H9 (cell line): ENCODE results near the gene SREBF1. TPM values are rescaled to one million over a fixed set of nuclear protein-coding genes. Genes with fewer than 3 reads are reported as not detected.

Source experiments
- DNase-seq: peaks from one replicate; pipeline ENCODE4 v3.0.0-alpha.2; 2017
- H2AFZ ChIP-seq: one replicate; pipeline ENCODE4 v1.6.1; 2013; ENCODE audit warnings: mild to moderate bottlenecking, low read length, control low read depth, moderate library complexity
- H2AK5ac ChIP-seq: 2 replicates; pipeline ENCODE4 v1.6.1; 2013; ENCODE audit warnings: low read length, control low read depth, mixed read lengths; ENCODE audit not compliant: insufficient read length
- H2BK120ac ChIP-seq: one replicate; pipeline ENCODE4 v1.6.1; 2013; ENCODE audit warnings: low read depth, mild to moderate bottlenecking, low read length, control low read depth, inconsistent platforms; ENCODE audit not compliant: poor library complexity, severe bottlenecking
- H2BK12ac ChIP-seq: 2 replicates; pipeline ENCODE4 v1.6.1; 2013; ENCODE audit warnings: low read length, control low read depth, mixed read lengths, low read depth; ENCODE audit not compliant: insufficient read length
- H2BK15ac ChIP-seq: 2 replicates; pipeline ENCODE4 v1.6.1; 2013; ENCODE audit warnings: low read depth, low read length, control low read depth
- H2BK20ac ChIP-seq: one replicate; pipeline ENCODE4 v1.6.1; 2013; ENCODE audit warnings: low read depth, mild to moderate bottlenecking, low read length, control low read depth, inconsistent platforms; ENCODE audit not compliant: poor library complexity, severe bottlenecking
- H2BK5ac ChIP-seq: 2 replicates; pipeline ENCODE4 v1.6.1; 2013; ENCODE audit warnings: low read length, control low read depth, mixed read lengths; ENCODE audit not compliant: insufficient read length
- H3K14ac ChIP-seq: 2 replicates; pipeline ENCODE4 v1.6.1; 2013; ENCODE audit warnings: low read length, control low read depth; ENCODE audit not compliant: insufficient read depth
- H3K18ac ChIP-seq: 2 replicates; pipeline ENCODE4 v1.6.1; 2013; ENCODE audit warnings: low read depth, mild to moderate bottlenecking, mixed read lengths, low read length, control low read depth; ENCODE audit not compliant: insufficient read length
- H3K23ac ChIP-seq: 2 replicates; pipeline ENCODE4 v1.6.1; 2013; ENCODE audit warnings: low read length, control low read depth, mixed read lengths, low read depth; ENCODE audit not compliant: insufficient read length
- H3K23me2 ChIP-seq: 2 replicates; pipeline ENCODE4 v1.6.1; 2013; ENCODE audit warnings: low read depth, mild to moderate bottlenecking, mixed read lengths, low read length, control low read depth; ENCODE audit not compliant: insufficient read length, poor library complexity, severe bottlenecking
- H3K27ac ChIP-seq: 2 replicates; pipeline ENCODE4 v1.5.1; 2013; ENCODE audit warnings: low read length, control low read depth, mixed read lengths, low read depth; ENCODE audit not compliant: insufficient read length
- H3K27me3 ChIP-seq: 2 replicates; pipeline ENCODE4 v1.6.1; 2013; ENCODE audit warnings: low read length, control low read depth, inconsistent platforms; ENCODE audit not compliant: insufficient read depth
- H3K4ac ChIP-seq: 2 replicates; pipeline ENCODE4 v1.6.1; 2013; ENCODE audit warnings: low read depth, mild to moderate bottlenecking, control low read depth, inconsistent platforms, low read length, moderate library complexity
- H3K4me1 ChIP-seq: 2 replicates; pipeline ENCODE4 v1.6.1; 2013; ENCODE audit warnings: low read length, control low read depth, inconsistent platforms; ENCODE audit not compliant: insufficient read depth
- H3K4me2 ChIP-seq: 2 replicates; pipeline ENCODE4 v1.6.1; 2013; ENCODE audit warnings: low read length, control low read depth, mixed read lengths; ENCODE audit not compliant: insufficient read length, insufficient read depth
- H3K56ac ChIP-seq: 2 replicates; pipeline ENCODE4 v1.6.1; 2013; ENCODE audit warnings: low read depth, mild to moderate bottlenecking, mixed read lengths, low read length, control low read depth; ENCODE audit not compliant: insufficient read length
- H3K79me1 ChIP-seq: 2 replicates; pipeline ENCODE4 v1.6.1; 2013; ENCODE audit warnings: low read depth, mild to moderate bottlenecking, moderate library complexity, low read length, control low read depth, inconsistent platforms; ENCODE audit not compliant: insufficient read depth, poor library complexity, severe bottlenecking
- H3K79me2 ChIP-seq: 2 replicates; pipeline ENCODE4 v1.6.1; 2013; ENCODE audit warnings: low read length, control low read depth, inconsistent platforms; ENCODE audit not compliant: insufficient read depth
- H3K9ac ChIP-seq: 2 replicates; pipeline ENCODE4 v1.6.1; 2013; ENCODE audit warnings: low read length, control low read depth, mixed read lengths; ENCODE audit not compliant: insufficient read length; ENCODE audit errors: extremely low read depth
- H3K9me3 ChIP-seq: one replicate; pipeline ENCODE4 v1.6.1; 2013; ENCODE audit warnings: low read depth, low read length, inconsistent platforms; ENCODE audit not compliant: control insufficient read depth
- H3T11ph ChIP-seq: one replicate; pipeline ENCODE4 v1.6.1; 2013; ENCODE audit warnings: mild to moderate bottlenecking, low read length, control low read depth, inconsistent platforms
- H4K20me1 ChIP-seq: one replicate; pipeline ENCODE4 v1.6.1; 2013; ENCODE audit not compliant: control insufficient read depth, insufficient read length, insufficient read depth
- H4K5ac ChIP-seq: 2 replicates; pipeline ENCODE4 v1.6.1; 2013; ENCODE audit warnings: low read depth, mild to moderate bottlenecking, mixed read lengths, low read length, control low read depth; ENCODE audit not compliant: insufficient read length
- H4K8ac ChIP-seq: replicated peaks from 2 replicates; pipeline ENCODE4 v1.6.1; 2013; ENCODE audit warnings: low read length, control low read depth, mixed read lengths, low read depth; ENCODE audit not compliant: insufficient read length
- H4K91ac ChIP-seq: 2 replicates; pipeline ENCODE4 v1.6.1; 2013; ENCODE audit warnings: low read depth, mild to moderate bottlenecking, moderate library complexity, mixed read lengths, low read length, control low read depth; ENCODE audit not compliant: insufficient read length
- H3K27ac Mint-ChIP-seq, 3 experiments: 2 replicates in 2 of 3; 3 replicates in 1 of 3; pipeline ENCODE4 v1.8.0; 2020 to 2021; ENCODE audit warnings: mixed read lengths in 3 of 3, mild to moderate bottlenecking in 1 of 3, moderate library complexity in 1 of 3
- H3K27me3 Mint-ChIP-seq: 2 replicates; pipeline ENCODE4 v1.8.0; 2021; ENCODE audit warnings: low read depth, mild to moderate bottlenecking, moderate library complexity, mixed read lengths
- H3K36me3 Mint-ChIP-seq, 3 experiments: 2 replicates in 2 of 3; 3 replicates in 1 of 3; pipeline ENCODE4 v1.8.0; 2020 to 2021; ENCODE audit warnings: low read depth in 3 of 3, mixed read lengths in 3 of 3; ENCODE audit not compliant: insufficient read depth in 1 of 3
- H3K4me1 Mint-ChIP-seq, 2 experiments: 2 replicates each; pipeline ENCODE4 v1.8.0; 2020; ENCODE audit warnings: mixed read lengths in 2 of 2
- H3K4me3 Mint-ChIP-seq, 2 experiments: 2 replicates in 1 of 2; 3 replicates in 1 of 2; pipeline ENCODE4 v1.8.0; 2020 to 2021; ENCODE audit warnings: mild to moderate bottlenecking in 2 of 2, mixed read lengths in 2 of 2, moderate library complexity in 1 of 2
- H3K9me3 Mint-ChIP-seq, 2 experiments: 2 replicates in 1 of 2; 3 replicates in 1 of 2; pipeline ENCODE4 v1.8.0; 2020; ENCODE audit warnings: mild to moderate bottlenecking in 2 of 2, mixed read lengths in 2 of 2, moderate library complexity in 1 of 2
- CTCF ChIP-seq: fragments of 200-600 bp; sonication (generic); conservative IDR thresholded peaks from 3 replicates; pipeline ENCODE4 v1.8.0; 2021; ENCODE audit warnings: antibody characterized with exemption, mild to moderate bottlenecking
- WGBS: extraction: QIAGEN DNeasy Blood & Tissue Kit; methylation state at CpG from one replicate; pipeline ENCODE4 v1.1.7; 2013; ENCODE audit warnings: missing lambda C conversion rate, low lambda C conversion rate, mixed read lengths; ENCODE audit not compliant: insufficient read length; ENCODE audit errors: extremely low coverage; 5-methylcytosine and 5-hydroxymethylcytosine counted together
- total RNA-seq: library from RNA; stranded (reverse); gene quantifications from 2 replicates; pipeline ENCODE4 v1.2.1, GENCODE V29; 2021

SREBF1 gene
- total RNA-seq, 1 experiment from 2014 or later: 81.9 TPM

GRCh38 chr17:17832032-17832363 lies 4.8 kb downstream of the SREBF1 start:
- Histone ChIP-seq H3K14ac (no peak overlapping the region), H3K79me1 (peaks cover 9% of the 10 kb centered on the region), H3K4me2 (no peak overlapping the region), H4K8ac (no peak overlapping the region), H2AFZ (no peak overlapping the region), H4K20me1 (no peaks in the 10 kb centered on the region), H2BK12ac (no peak overlapping the region), H2BK5ac (no peak overlapping the region), H3K23ac (no peak overlapping the region), H4K5ac (no peak overlapping the region), H3K56ac (no peak overlapping the region), H3K4ac (no peak overlapping the region), H3K27me3 (no peaks in the 10 kb centered on the region), H3T11ph (no peak overlapping the region), H4K91ac (no peak overlapping the region), H3K79me2 (peaks cover 22% of the 10 kb centered on the region; the same call in 1 of the 2 replicates), H2AK5ac (no peak overlapping the region), H3K27ac (no peak overlapping the region), H2BK120ac (no peak overlapping the region), H2BK20ac (no peak overlapping the region), H3K9ac (no peak overlapping the region), H3K18ac (no peak overlapping the region), H2BK15ac (no peak overlapping the region), H3K9me3 (no peaks in the 10 kb centered on the region), H3K23me2 (peaks cover 4% of the 10 kb centered on the region), H3K4me1 (peaks cover 3% of the 10 kb centered on the region; the same call in 1 of the 2 replicates)
- Mint-ChIP-seq H3K36me3 (peaks cover 8 to 53% (median 35%) of the 10 kb centered on the region in 3 experiments; a peak in 6 of 7 replicates), H3K9me3 (no peaks in the 10 kb centered on the region; a peak in 1 of 5 replicates), H3K4me3 (no peak overlapping the region), H3K4me1 (peaks cover 39 to 52% of the 10 kb centered on the region in 2 experiments), H3K27ac (peak overlapping the region in 2 of 3 experiments; percentile 2 to 34; a peak in 2 of 7 replicates), H3K27me3 (no peaks in the 10 kb centered on the region)
- DNase-seq: no peak
- WGBS: no CpG with 5 or more reads among the region's 2 CpGs
- no peak for TF ChIP-seq CTCF
